GM12875 (cell line): Measurements from ENCODE around the gene HNRNPLL.

Source experiments
- H3K4me3 ChIP-seq: one replicate; pipeline ENCODE4 v1.5.1; 2011; ENCODE audit warnings: low read depth, low read length, control low read depth
- CTCF ChIP-seq: IDR thresholded peaks from 2 replicates; pipeline ENCODE4 v1.5.1; 2011; ENCODE audit warnings: low read depth, mild to moderate bottlenecking, control low read depth, inconsistent platforms, low read length, moderate library complexity, borderline replicate concordance; ENCODE audit not compliant: insufficient read depth

HNRNPLL gene

GRCh38 chr2:38561691-38562090 lies 41.0 kb downstream of the HNRNPLL start:
- TF ChIP-seq CTCF = no peak
- no peak overlapping the region for H3K4me3 ChIP-seq

- TF ChIP-seq CTCF = no peak
- no peak overlapping the region for H3K4me3 ChIP-seq
Observed at GRCh38 chr2:38560092-38560491, 42.6 kb downstream of the HNRNPLL start.

GRCh38 chr2:38557981-38558380 lies 44.7 kb downstream of the HNRNPLL start:
- no peak for TF ChIP-seq CTCF
- H3K4me3 ChIP-seq = no peak overlapping the region

- TF ChIP-seq CTCF = no peak
Observed at GRCh38 chr2:38557217-38557616, 45.5 kb downstream of the HNRNPLL start.

DNA sequence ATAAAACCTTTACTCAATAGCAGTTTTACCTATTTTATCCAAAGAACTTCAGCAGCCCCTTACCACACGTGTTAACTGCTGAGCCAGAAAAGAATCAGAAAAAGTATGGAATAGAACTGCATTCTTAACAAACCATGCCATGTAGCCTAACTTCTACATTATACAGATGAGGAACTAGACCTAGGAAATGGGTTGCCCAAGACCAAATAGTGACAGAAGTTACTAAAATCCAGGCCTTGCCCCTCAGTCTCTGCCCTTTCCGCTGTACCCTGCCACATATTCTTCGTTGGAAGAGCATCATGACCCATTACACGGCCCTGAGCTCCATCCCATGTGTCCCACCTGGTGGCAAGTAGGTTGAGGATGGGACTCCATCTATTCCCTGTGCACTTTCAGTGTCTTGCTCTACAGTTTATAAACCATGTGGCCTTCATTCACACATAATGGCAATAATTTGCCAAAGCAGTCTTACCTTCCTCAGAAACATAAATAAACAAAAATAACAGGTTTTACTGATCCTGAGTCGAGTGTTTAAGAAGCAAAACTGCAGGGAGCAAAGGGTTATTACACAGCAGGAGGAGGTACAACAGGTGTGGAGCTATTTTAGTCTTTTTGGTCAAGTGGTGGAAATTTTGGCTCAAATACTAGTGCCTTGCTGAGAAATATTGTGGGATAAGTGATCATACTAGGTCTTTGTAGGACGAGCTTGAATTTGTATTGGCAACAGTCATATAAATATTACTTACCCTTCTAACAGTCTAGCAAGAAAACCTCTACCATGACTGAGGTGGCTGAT lies 46.5 kb downstream of the HNRNPLL start:
- H3K4me3 ChIP-seq = no peak overlapping the region
- no peak for TF ChIP-seq CTCF

More at GRCh38 chr2:38557217-38557616, 45.5 kb downstream of the HNRNPLL start:
- H3K4me3 ChIP-seq = no peak overlapping the region

DNA sequence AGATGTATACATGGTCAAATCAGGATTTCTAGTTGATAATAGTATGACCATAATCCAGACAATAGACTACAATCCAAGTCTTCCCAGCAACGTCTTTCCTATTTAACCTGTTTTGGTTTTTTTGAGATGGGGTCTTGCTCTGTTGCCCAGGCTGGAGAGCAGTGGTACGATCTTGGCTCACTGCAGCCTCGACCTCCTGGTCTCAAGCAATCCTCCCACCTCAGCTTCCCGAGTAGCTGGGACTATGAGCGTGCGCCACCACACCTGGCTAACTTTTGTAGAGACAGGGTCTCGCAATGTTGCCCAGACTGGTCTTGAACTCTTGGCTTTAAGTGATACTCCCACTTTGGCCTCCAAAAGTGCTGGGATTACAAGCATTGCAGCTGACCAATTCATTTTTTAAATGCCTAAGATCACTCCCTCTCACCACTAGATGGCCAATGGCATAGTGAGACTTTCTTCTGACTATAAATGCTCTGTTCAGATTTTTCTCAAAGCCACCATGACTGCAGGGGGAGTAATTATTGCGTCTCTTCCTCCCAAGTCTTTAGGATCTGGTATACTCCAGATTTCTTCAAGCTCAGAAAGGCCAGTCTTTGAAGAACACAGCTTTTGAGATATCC lies 47.6 kb downstream of the HNRNPLL start:
- H3K4me3 ChIP-seq = no peak overlapping the region
- peak; percentile 49; the same call in 1 of the 2 replicates for TF ChIP-seq CTCF

DNA sequence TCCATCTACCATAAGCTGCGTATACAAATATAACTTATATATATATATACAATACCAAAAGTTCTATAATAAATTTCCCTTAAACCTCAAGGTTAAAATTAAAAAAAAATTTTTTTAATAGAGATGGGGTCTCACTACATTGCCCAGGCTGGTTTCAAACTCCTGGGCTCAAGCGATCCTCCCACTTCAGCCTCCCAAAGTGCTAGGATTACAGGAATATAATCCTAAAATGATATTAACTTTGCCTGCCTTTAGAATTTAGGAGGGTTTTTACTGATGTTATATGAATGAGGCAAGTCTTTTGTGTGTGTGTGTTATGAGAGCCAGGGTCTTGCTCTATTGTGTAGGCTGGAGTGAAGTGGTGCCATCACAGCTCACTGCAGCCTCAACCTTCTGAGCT lies 49.2 kb downstream of the HNRNPLL start:
- TF ChIP-seq CTCF = no peak
- no peak overlapping the region for H3K4me3 ChIP-seq
